NCI-H1092 (cell line): ENCODE data around the gene CYP2A6.
"Not testable (repeated sequence)": the region's sequence is repeated elsewhere in the genome, so short reads cannot be mapped to it uniquely, and the experiment has no call there.

Source experiments
- DNase-seq: peaks from one replicate; lab custom pipeline; 2025; lab: John Stamatoyannopoulos, UW

CYP2A6 gene, protein sequence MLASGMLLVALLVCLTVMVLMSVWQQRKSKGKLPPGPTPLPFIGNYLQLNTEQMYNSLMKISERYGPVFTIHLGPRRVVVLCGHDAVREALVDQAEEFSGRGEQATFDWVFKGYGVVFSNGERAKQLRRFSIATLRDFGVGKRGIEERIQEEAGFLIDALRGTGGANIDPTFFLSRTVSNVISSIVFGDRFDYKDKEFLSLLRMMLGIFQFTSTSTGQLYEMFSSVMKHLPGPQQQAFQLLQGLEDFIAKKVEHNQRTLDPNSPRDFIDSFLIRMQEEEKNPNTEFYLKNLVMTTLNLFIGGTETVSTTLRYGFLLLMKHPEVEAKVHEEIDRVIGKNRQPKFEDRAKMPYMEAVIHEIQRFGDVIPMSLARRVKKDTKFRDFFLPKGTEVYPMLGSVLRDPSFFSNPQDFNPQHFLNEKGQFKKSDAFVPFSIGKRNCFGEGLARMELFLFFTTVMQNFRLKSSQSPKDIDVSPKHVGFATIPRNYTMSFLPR

GRCh38 chr19:40850277-40850676 lies at the start of gene CYP2A6:
TSS of gene CYP2A6 (minus strand) at chr19:40850447. CDS start at chr19:40850426, 21 bp downstream.
- DNase-seq: not testable (repeated sequence)

DNA sequence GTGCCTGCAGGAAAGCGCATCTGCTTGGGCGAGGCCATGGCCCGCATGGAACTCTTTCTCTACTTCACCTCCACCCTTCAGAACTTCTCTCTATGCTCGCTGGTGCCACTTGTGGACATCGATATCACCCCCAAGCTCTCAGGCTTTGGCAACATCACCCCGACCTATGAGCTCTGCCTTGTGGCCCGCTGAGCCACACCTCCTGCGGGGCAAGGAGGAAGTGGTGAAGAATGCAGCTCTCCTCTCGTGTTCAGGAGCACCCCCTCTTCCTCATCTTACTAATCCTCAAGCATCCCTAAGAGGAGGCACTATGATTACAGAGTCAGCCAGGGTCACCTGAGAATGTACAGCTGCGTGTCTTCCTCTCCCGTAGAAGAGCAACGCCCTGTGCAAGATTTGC lies 49.7 kb upstream of the CYP2A6 start:
- not testable (repeated sequence) for DNase-seq

GRCh38 chr19:40896843-40897789 lies 46.9 kb upstream of the CYP2A6 start:
- DNase-seq: not testable (repeated sequence)

GRCh38 chr19:40896418-40896796 lies 46.2 kb upstream of the CYP2A6 start:
- DNase-seq: no peak

DNA sequence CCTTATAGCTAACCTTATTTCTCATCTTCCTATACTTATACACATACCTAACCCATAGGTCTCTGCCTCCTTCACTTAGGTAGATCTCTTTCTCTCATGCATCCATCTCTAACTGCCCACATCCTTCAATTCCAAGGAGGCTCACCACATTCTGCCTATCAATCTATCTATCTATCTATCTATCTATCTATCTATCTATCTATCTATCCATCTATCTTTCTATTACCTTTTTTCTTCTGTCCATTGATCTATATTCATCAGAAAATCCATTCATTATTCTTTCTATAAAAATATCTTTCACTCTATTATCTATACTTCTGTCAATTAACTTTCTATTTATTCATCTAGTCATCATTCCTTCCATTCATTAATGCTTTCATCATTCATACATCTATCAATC lies 42.9 kb upstream of the CYP2A6 start:
- DNase-seq: no peak

DNA sequence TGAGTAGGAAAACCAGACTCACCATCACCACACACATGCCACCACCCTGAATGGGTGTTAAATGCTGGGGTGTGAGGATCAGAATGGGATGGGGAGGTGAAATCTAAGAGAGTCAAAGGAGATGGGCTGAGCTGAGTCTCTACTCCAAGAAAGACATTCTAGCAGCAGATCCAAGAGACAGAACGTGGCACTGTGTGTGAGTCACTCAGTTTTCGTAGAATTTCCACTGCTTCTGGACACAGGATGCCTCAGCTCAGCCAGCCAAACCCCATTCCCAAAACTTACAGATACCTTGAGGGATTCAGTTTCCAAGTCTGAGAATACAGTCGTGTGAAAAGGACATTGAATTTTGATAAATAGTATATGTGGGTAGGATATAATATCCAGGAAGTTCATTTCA lies 39.1 kb upstream of the CYP2A6 start:
- DNase-seq: no peak

DNA sequence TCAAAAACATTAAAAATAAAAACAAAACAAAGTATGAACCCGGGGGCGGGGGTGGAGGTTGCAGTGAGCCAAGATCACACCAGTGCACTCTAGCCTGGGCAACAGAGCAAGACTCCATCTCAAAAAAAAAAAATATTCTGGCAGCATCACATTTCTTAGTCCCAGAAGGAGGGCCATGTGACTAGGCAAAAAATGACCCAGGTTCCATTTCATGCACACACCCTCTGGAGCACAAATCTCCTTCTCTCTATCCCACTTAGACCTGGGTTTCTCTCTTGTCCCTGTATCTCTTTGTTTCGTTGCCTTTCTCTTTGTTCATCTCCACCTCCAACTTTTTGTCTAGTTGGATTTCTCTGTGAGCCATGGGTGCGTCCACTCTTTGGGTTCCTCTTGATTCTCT lies 37.9 kb upstream of the CYP2A6 start:
- DNase-seq: no peak

GRCh38 chr19:40884187-40884931 lies 34.1 kb upstream of the CYP2A6 start:
- not testable (repeated sequence) for DNase-seq

DNA sequence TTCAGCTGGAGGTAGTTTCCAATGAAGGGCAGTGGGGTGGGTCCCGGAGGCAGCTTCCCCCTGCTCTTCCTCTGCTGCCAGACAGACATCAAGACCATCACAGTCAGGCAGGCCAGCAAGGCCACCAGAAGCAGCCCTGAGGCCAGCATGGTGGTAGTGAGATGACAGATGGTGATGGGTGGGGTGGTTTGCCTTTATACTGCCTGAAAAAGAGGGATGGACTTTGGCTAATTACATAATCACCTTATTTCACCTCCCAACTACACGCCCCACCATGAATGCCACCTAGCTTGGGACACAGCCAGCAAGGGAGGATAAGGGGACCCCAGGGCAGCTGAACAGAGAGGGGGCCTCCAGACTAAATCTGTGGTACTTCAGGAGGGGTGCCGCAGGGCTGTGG lies 31.8 kb upstream of the CYP2A6 start, which contains the start of gene CYP2A7:
Gene CYP2A7 (minus strand): TSS at position 170 of the 400 bp plus-strand sequence. CDS start 21 bp downstream, at position 149.
- DNase-seq: not testable (repeated sequence)

- not testable (repeated sequence) for DNase-seq
These were observed 29.1 kb upstream of the CYP2A6 start for GRCh38 chr19:40879349-40879748.

DNA sequence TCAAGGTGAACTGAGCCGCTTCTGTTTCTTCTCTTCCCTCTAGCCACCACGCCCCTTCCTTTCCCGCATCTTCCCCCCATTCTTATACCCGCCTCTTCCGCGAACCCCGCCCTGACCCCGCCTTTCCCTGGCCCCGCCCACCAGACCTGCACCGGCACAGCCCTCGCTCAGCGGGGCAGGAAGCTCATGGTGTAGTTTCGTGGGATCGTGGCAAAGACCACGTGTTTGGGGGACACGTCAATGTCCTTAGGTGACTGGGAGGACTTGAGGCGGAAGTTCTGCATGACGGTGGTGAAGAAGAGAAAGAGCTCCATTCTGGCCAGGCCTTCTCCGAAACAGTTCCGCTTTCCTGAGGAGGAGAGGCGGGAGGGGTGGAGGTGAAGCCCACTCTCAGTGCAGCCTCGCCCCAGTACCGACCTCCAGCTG lies 25.3 kb upstream of the CYP2A6 start:
- DNase-seq: not testable (repeated sequence)

- not testable (repeated sequence) for DNase-seq
These were observed 24.6 kb upstream of the CYP2A6 start for GRCh38 chr19:40874874-40875273.

DNA sequence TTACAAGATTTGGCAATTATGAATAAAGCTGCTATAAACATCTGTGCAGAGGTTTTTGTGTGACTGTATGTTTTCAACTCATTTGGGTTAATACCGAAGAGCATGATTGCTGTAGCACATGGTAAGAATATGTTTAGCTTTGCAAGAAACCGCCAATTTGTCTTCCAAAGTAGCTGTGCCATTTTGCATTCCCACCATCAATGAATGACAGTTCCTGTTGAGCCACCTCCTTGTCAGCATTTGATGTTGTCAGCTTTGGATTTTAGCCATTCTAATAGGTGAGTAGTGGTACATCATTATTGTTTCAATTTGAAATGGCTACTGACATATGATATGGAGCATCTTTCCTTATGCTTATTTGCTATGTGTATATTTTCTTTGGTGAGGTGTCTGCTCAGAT lies 23.6 kb upstream of the CYP2A6 start:
- DNase-seq: not testable (repeated sequence)

DNA sequence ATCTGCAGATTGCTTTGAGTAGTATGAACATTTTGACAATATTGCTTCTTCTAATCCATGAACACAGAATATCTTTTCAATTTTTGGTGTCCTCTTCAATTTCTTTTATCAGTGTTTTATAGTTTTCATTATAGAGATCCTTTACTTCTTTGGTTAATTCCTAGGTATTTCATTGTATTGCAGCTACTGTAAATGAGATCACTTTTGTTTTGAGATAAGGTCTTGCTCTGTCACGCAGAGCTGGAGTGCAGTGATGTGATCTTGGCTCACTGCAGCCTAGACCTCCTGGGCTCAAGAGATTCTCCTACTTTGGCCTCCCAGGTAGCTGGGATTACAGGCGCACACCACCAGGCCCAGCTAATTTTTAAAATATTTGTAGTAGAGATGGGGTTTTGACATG lies 22.0 kb upstream of the CYP2A6 start:
- no peak for DNase-seq

- DNase-seq: no peak
These were observed 17.5 kb upstream of the CYP2A6 start for GRCh38 chr19:40867701-40868100.

DNA sequence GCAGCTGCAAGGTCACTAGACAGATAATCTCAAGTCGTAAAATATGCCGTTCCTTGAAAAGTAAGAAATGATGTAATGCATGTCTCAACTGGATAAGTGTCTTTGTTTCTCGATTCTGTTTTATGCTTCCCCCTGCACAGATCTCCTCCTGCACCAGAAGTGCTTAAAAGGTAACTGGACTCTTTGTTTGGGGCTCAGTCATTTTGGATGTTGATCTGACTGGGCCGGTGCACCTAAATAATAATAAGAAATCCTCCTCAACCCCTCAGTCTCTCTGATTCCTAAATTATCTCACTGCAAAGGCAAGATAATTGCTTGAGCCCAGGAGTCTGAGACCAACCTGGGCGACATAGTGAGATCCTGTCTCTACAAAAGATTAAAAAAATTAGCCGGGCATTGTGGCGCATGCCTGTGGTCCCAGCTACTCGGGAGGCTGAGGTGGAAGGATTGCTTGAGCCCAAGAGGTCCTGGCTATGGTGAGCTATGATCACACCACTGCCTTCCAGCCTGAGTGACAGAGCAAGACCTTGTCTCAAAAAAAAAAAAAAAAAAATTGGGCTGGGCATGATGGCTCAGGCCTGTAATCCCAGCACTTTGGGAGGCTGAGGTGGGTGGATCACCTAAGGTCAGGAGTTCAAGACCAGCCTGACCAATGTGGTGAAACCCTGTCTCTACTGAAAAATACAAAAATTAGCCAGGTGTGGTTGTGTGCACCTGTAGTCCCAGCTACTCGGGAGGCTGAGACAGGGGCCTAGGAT lies 14.7 kb upstream of the CYP2A6 start:
- not testable (repeated sequence) for DNase-seq

DNA sequence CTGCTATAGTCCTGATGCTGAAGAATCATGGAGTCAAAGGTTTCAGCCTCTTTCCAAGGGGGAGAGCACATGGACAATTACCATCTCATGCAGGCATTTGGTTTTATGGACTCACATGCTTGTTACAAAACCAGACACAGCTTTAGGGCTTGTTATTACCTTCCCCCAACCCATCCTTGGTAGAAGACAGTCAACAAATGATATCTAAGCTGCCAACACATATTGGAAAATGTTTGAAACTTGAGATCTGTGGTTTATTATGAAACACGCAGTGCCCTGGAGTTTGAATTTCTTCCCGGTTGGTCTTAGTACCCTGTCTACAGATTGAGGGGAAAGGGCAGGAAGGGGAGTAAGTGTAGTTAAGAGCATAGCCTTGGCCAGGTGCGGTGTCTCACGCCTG lies 12.5 kb upstream of the CYP2A6 start:
- DNase-seq: no peak

DNA sequence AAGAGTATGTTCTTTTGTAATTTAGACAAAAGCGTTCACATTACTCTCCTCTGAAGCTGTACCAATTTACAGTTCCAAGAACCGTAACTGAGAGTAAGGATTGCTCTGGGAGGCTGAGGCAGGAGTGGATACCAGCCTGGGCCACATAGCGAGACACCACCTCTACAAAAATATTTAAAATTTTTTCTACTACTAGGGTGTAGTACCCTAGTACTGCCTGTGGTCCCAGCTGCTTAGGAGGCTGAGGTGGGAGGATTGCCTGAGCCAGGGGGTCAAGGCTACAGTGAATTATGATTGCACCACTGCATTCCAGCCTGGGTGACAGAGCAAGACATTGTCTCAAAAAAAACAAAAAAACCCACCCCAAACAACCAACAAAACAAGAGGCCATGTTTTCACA lies 12.1 kb upstream of the CYP2A6 start:
- DNase-seq: no peak

- DNase-seq: no peak
These were observed 7.9 kb upstream of the CYP2A6 start for GRCh38 chr19:40858109-40858508.

GRCh38 chr19:40852467-40853152 lies 2.4 kb upstream of the CYP2A6 start:
- not testable (repeated sequence) for DNase-seq
